HepG2 (cell line): ENCODE results near the gene NOTUM. TPM values are rescaled to one million over a fixed set of nuclear protein-coding genes. Genes with fewer than 3 reads are reported as not detected.

ENCODE experiments used
- GFI1 ChIP-seq: sonication (generic); formaldehyde crosslinking; IDR thresholded peaks from 2 replicates; pipeline ENCODE4 v1.5.0; 2020; ENCODE audit warnings: missing genetic modification reagents, mild to moderate bottlenecking, borderline replicate concordance
- KLF15 ChIP-seq: sonication (generic); formaldehyde crosslinking; IDR thresholded peaks from 2 replicates; pipeline ENCODE4 v1.8.1; 2023; ENCODE audit warnings: borderline replicate concordance, mild to moderate bottlenecking, inconsistent platforms, missing genetic modification reagents, mixed read lengths
- MBNL3 ChIP-seq: fragments of 250-450 bp; sonication (Bioruptor Pico); conservative IDR thresholded peaks from 2 replicates; pipeline ENCODE4 v1.8.0; 2022; ENCODE audit warnings: mild to moderate bottlenecking, inconsistent platforms
- NFRKB ChIP-seq: fragments of 450-650 bp; IDR thresholded peaks from 2 replicates; pipeline ENCODE4 v1.6.1; 2017
- POLR2AphosphoS2 ChIP-seq: IDR thresholded peaks from 2 replicates; pipeline ENCODE4 v1.6.1; 2011; ENCODE audit warnings: low read depth, low read length, improper control_type of control experiment
- PPARG ChIP-seq: conservative IDR thresholded peaks from 2 replicates; pipeline ENCODE4 v1.6.1; 2016; ENCODE audit warnings: missing biosample characterization, missing genetic modification reagents
- RCOR2 ChIP-seq: IDR thresholded peaks from 2 replicates; pipeline ENCODE4 v1.6.1; 2016; ENCODE audit warnings: missing biosample characterization, missing genetic modification reagents
- ZNF160 ChIP-seq: sonication (generic); formaldehyde crosslinking; IDR thresholded peaks from 2 replicates; pipeline ENCODE4 v1.8.0; 2022; ENCODE audit warnings: mild to moderate bottlenecking, inconsistent platforms, missing genetic modification reagents
- ZNF225 ChIP-seq: sonication (generic); formaldehyde crosslinking; IDR thresholded peaks from 2 replicates; pipeline ENCODE4 v1.4.0; 2020; ENCODE audit warnings: mild to moderate bottlenecking, missing genetic modification reagents
- ZNF75D ChIP-seq: sonication (generic); formaldehyde crosslinking; IDR thresholded peaks from 2 replicates; pipeline ENCODE4 v1.8.1; 2023; ENCODE audit warnings: missing genetic modification reagents, mild to moderate bottlenecking, borderline replicate concordance
- polyA plus RNA-seq, 8 experiments: library from polyadenylated mRNA; depleted of rRNA in 3 of 8; stranded (reverse) in 7 of 8; unstranded in 1 of 8; fragments of >200 nt; fragmentation: Illumina TruSeq in 4 of 8; extraction: Trizol in 4 of 8; gene quantifications; 2 replicates each; pipeline versions ENCODE4 v1.2.1 to v1.2.3, GENCODE V29; 2011 to 2016; ENCODE audit warnings: low read depth in 4 of 8, missing spikeins in 1 of 8, mixed read lengths in 1 of 8; ENCODE audit not compliant: insufficient read depth in 1 of 8
- total RNA-seq, 5 experiments: library from RNA; depleted of rRNA; stranded (reverse); fragments of >200 nt; fragmentation: Illumina TruSeq; extraction: Trizol; gene quantifications; 2 replicates each; pipeline ENCODE4 v1.2.3, GENCODE V29; 2016; ENCODE audit warnings: low read depth in 1 of 5
- TF ChIP-seq, protein P1 (sequence below): sonication (generic); formaldehyde crosslinking; IDR thresholded peaks from 2 replicates; pipeline ENCODE4 v1.4.0; 2020; ENCODE audit warnings: mild to moderate bottlenecking, missing genetic modification reagents
- TF ChIP-seq, protein P2 (sequence below): sonication (generic); formaldehyde crosslinking; conservative IDR thresholded peaks from 2 replicates; pipeline ENCODE4 v1.8.0; 2022; ENCODE audit warnings: mild to moderate bottlenecking, moderate library complexity, missing genetic modification reagents
- TF ChIP-seq, protein P3 (sequence below): sonication (generic); formaldehyde crosslinking; IDR thresholded peaks from 2 replicates; pipeline ENCODE4 v1.5.0; 2020; ENCODE audit warnings: mild to moderate bottlenecking, missing genetic modification reagents, borderline replicate concordance
- TF ChIP-seq, protein P4 (sequence below): sonication (generic); formaldehyde crosslinking; IDR thresholded peaks from 2 replicates; pipeline ENCODE4 v1.5.1; 2020; ENCODE audit warnings: mild to moderate bottlenecking, missing genetic modification reagents
- TF ChIP-seq, protein P5 (sequence below): sonication (generic); formaldehyde crosslinking; IDR thresholded peaks from 2 replicates; pipeline ENCODE4 v1.4.0; 2020; ENCODE audit warnings: missing genetic modification reagents
- TF ChIP-seq, protein P6 (sequence below): sonication (generic); formaldehyde crosslinking; IDR thresholded peaks from 2 replicates; pipeline ENCODE4 v1.4.0; 2020; ENCODE audit warnings: mild to moderate bottlenecking, low read depth, missing genetic modification reagents

The NOTUM gene
- total and polyA plus RNA-seq, 2 of the 13 experiments (the other 11 are each of a cell fraction or from before 2014, with no cell fraction given) = 150 to 160 TPM

DNA sequence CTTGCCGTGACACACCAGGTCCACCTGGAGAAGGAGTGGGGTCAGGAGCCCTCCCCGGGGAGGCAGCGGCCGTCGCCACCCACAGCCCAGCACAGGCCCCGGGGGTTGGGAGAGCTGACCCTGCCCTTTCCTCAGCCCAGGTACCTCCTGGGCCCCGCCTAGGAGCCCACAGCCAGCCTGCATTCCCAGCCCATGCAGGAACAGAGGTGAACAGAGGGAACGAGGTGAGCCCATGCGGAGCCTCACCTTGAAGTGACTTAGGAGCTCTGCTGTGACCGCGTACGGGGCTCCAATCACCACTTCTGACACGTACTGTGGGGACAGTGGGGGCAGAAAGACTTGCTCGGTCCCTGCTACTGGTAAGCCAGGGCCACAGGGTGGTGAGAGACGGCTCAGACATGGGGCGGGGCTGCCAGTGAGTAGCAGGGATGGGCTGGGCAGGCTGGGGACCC lies 55.5 kb downstream of the NOTUM start (continued):
- TF ChIP-seq, protein P1, sequence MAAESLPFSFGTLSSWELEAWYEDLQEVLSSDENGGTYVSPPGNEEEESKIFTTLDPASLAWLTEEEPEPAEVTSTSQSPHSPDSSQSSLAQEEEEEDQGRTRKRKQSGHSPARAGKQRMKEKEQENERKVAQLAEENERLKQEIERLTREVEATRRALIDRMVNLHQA (CRISPR knock-in tag) = no peak
- TF ChIP-seq, protein P2, sequence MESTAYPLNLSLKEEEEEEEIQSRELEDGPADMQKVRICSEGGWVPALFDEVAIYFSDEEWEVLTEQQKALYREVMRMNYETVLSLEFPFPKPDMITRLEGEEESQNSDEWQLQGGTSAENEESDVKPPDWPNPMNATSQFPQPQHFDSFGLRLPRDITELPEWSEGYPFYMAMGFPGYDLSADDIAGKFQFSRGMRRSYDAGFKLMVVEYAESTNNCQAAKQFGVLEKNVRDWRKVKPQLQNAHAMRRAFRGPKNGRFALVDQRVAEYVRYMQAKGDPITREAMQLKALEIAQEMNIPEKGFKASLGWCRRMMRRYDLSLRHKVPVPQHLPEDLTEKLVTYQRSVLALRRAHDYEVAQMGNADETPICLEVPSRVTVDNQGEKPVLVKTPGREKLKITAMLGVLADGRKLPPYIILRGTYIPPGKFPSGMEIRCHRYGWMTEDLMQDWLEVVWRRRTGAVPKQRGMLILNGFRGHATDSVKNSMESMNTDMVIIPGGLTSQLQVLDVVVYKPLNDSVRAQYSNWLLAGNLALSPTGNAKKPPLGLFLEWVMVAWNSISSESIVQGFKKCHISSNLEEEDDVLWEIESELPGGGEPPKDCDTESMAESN (CRISPR knock-in tag) = no peak
- TF ChIP-seq NFRKB = no peak
- TF ChIP-seq KLF15 (CRISPR knock-in tag) = no peak
- TF ChIP-seq, protein P3, sequence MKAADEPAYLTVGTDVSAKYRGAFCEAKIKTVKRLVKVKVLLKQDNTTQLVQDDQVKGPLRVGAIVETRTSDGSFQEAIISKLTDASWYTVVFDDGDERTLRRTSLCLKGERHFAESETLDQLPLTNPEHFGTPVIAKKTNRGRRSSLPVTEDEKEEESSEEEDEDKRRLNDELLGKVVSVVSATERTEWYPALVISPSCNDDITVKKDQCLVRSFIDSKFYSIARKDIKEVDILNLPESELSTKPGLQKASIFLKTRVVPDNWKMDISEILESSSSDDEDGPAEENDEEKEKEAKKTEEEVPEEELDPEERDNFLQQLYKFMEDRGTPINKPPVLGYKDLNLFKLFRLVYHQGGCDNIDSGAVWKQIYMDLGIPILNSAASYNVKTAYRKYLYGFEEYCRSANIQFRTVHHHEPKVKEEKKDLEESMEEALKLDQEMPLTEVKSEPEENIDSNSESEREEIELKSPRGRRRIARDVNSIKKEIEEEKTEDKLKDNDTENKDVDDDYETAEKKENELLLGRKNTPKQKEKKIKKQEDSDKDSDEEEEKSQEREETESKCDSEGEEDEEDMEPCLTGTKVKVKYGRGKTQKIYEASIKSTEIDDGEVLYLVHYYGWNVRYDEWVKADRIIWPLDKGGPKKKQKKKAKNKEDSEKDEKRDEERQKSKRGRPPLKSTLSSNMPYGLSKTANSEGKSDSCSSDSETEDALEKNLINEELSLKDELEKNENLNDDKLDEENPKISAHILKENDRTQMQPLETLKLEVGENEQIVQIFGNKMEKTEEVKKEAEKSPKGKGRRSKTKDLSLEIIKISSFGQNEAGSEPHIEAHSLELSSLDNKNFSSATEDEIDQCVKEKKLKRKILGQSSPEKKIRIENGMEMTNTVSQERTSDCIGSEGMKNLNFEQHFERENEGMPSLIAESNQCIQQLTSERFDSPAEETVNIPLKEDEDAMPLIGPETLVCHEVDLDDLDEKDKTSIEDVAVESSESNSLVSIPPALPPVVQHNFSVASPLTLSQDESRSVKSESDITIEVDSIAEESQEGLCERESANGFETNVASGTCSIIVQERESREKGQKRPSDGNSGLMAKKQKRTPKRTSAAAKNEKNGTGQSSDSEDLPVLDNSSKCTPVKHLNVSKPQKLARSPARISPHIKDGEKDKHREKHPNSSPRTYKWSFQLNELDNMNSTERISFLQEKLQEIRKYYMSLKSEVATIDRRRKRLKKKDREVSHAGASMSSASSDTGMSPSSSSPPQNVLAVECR (CRISPR knock-in tag) = peak; percentile 25; the same call in 1 of the 2 replicates
- TF ChIP-seq, protein P4, sequence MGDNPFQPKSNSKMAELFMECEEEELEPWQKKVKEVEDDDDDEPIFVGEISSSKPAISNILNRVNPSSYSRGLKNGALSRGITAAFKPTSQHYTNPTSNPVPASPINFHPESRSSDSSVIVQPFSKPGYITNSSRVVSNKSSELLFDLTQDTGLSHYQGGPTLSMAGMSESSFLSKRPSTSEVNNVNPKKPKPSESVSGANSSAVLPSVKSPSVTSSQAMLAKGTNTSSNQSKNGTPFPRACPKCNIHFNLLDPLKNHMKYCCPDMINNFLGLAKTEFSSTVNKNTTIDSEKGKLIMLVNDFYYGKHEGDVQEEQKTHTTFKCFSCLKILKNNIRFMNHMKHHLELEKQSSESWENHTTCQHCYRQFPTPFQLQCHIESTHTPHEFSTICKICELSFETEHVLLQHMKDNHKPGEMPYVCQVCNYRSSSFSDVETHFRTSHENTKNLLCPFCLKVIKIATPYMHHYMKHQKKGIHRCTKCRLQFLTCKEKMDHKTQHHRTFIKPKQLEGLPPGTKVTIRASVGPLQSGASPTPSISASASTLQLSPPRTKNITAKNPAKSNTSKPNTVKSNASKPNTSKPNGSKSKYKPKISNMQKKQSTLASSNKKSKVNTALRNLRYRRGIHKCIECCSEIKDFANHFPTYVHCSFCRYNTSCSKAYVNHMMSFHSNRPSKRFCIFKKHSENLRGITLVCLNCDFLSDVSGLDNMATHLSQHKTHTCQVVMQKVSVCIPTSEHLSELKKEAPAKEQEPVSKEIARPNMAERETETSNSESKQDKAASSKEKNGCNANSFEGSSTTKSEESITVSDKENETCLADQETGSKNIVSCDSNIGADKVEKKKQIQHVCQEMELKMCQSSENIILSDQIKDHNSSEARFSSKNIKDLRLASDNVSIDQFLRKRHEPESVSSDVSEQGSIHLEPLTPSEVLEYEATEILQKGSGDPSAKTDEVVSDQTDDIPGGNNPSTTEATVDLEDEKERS (CRISPR knock-in tag) = no peak
- TF ChIP-seq, protein P5, sequence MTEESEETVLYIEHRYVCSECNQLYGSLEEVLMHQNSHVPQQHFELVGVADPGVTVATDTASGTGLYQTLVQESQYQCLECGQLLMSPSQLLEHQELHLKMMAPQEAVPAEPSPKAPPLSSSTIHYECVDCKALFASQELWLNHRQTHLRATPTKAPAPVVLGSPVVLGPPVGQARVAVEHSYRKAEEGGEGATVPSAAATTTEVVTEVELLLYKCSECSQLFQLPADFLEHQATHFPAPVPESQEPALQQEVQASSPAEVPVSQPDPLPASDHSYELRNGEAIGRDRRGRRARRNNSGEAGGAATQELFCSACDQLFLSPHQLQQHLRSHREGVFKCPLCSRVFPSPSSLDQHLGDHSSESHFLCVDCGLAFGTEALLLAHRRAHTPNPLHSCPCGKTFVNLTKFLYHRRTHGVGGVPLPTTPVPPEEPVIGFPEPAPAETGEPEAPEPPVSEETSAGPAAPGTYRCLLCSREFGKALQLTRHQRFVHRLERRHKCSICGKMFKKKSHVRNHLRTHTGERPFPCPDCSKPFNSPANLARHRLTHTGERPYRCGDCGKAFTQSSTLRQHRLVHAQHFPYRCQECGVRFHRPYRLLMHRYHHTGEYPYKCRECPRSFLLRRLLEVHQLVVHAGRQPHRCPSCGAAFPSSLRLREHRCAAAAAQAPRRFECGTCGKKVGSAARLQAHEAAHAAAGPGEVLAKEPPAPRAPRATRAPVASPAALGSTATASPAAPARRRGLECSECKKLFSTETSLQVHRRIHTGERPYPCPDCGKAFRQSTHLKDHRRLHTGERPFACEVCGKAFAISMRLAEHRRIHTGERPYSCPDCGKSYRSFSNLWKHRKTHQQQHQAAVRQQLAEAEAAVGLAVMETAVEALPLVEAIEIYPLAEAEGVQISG = no peak
- no peak for TF ChIP-seq ZNF225 (CRISPR knock-in tag)
- no peak for TF ChIP-seq GFI1 (CRISPR knock-in tag)
- no peak for TF ChIP-seq ZNF75D (CRISPR knock-in tag)
- no peak for TF ChIP-seq RCOR2
- TF ChIP-seq ZNF160 (CRISPR knock-in tag) = no peak
- no peak for TF ChIP-seq MBNL3 (CRISPR knock-in tag)
- TF ChIP-seq, protein P6, sequence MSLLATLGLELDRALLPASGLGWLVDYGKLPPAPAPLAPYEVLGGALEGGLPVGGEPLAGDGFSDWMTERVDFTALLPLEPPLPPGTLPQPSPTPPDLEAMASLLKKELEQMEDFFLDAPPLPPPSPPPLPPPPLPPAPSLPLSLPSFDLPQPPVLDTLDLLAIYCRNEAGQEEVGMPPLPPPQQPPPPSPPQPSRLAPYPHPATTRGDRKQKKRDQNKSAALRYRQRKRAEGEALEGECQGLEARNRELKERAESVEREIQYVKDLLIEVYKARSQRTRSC = no peak
- 0 out of 2 replicates have a peak, but pooled peaks have one; percentile 42 for TF ChIP-seq POLR2AphosphoS2
- TF ChIP-seq PPARG (CRISPR knock-in tag) = no peak
